HT1080 (cell line): Measurements from ENCODE around the gene PHIP. TPM values are rescaled to one million over a fixed set of nuclear protein-coding genes. Genes with fewer than 3 reads are reported as not detected.

ENCODE experiments used
- DNase-seq: peaks from one replicate; pipeline ENCODE4 v3.0.0-alpha.2; 2015; ENCODE audit warnings: low read depth
- total RNA-seq: library from RNA; depleted of rRNA; stranded (reverse); fragments of >200 nt; shearing (Covaris generic); gene quantifications from 2 replicates; pipeline ENCODE4 v1.2.3, GENCODE V29; 2014

Gene PHIP
- total RNA-seq, 1 experiment from 2014 or later: 11.3 TPM

GRCh38 chr6:79011940-79012339 lies 66.1 kb downstream of the PHIP start:
- DNase-seq: no peak

GRCh38 chr6:79010422-79010821 lies 67.6 kb downstream of the PHIP start:
- no peak for DNase-seq

GRCh38 chr6:79009819-79010218 lies 68.2 kb downstream of the PHIP start:
- DNase-seq: no peak

- no peak for DNase-seq
These were observed 72.6 kb downstream of the PHIP start for GRCh38 chr6:79005497-79005896.

GRCh38 chr6:79005024-79005423 lies 73.0 kb downstream of the PHIP start:
- DNase-seq: no peak

GRCh38 chr6:79004239-79004638 lies 73.8 kb downstream of the PHIP start:
- DNase-seq: no peak

- no peak for DNase-seq
These were observed 76.6 kb downstream of the PHIP start for GRCh38 chr6:79001415-79001814.

GRCh38 chr6:78999737-79000136 lies 78.3 kb downstream of the PHIP start:
- no peak for DNase-seq

GRCh38 chr6:78995946-78996345 lies 82.1 kb downstream of the PHIP start:
- peak; percentile 16 for DNase-seq

- no peak for DNase-seq
These were observed 82.7 kb downstream of the PHIP start for GRCh38 chr6:78995346-78995745.

- DNase-seq: no peak
These were observed 84.1 kb downstream of the PHIP start for GRCh38 chr6:78993955-78994354.

GRCh38 chr6:78989191-78989590 lies 88.9 kb downstream of the PHIP start:
- no peak for DNase-seq

- DNase-seq: no peak
These were observed 91.9 kb downstream of the PHIP start for GRCh38 chr6:78986161-78986560.

GRCh38 chr6:78984225-78984950 lies 93.7 kb downstream of the PHIP start:
- DNase-seq: no peak

GRCh38 chr6:78967191-78967590 lies 110.9 kb downstream of the PHIP start:
- no peak for DNase-seq

- DNase-seq: no peak
These were observed 111.5 kb downstream of the PHIP start for GRCh38 chr6:78966542-78966941.

GRCh38 chr6:78962448-78962847 lies 115.6 kb downstream of the PHIP start:
- DNase-seq: no peak

GRCh38 chr6:78954740-78955139 lies 123.3 kb downstream of the PHIP start:
- DNase-seq: no peak

- no peak for DNase-seq
These were observed 124.3 kb downstream of the PHIP start for GRCh38 chr6:78953798-78954197.

- DNase-seq: no peak
These were observed 125.7 kb downstream of the PHIP start for GRCh38 chr6:78952362-78952761.

- no peak for DNase-seq
These were observed 129.3 kb downstream of the PHIP start for GRCh38 chr6:78948785-78949184.

- DNase-seq: no peak
These were observed 130.1 kb downstream of the PHIP start for GRCh38 chr6:78947962-78948361.

GRCh38 chr6:78947529-78947928 lies 130.5 kb downstream of the PHIP start:
- DNase-seq: peak; percentile 5

GRCh38 chr6:78942446-78942845 lies 135.6 kb downstream of the PHIP start:
- DNase-seq: peak; percentile 4
